Right hindlimb (tissue), 1 donor: ENCODE data around the gene SMG5.

Source experiments
- DNase-seq: peaks from one replicate; pipeline ENCODE4 v3.0.0-alpha.2; 2018

SMG5 gene

GRCh38 chr1:156213644-156213966 lies 69.0 kb downstream of the SMG5 start:
- no peak for DNase-seq

DNA sequence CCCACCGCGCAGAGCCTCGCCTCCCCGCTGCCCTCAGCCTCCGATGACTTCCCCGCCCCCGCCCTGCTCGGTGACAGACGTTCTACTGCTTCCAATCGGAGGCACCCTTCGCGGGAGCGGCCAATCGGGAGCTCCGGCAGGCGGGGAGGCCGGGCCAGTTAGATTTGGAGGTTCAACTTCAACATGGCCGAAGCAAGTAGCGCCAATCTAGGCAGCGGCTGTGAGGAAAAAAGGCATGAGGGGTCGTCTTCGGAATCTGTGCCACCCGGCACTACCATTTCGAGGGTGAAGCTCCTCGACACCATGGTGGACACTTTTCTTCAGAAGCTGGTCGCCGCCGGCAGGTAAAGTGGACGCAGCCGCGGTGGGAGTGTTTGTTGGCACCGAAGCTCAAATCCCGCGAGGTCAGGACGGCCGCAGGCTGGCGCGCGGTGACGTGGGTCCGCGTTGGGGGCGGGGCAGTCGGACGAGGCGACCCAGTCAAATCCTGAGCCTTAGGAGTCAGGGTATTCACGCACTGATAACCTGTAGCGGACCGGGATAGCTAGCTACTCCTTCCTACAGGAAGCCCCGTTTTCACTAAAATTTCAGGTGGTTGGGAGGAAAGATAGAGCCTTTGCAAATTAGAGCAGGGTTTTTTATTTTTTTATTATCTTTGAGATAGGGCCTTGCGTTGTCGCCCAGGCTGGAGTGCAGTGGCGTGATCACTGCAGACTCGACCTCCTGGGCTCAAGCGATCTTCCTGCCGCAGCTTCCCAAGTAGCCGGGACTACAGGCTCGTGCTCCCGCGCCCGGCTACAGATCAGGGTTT lies 69.6 kb downstream of the SMG5 start, which contains the start of gene PMF1:
Gene PMF1 (plus strand): TSS at position 175 of the 811 bp plus-strand sequence. CDS start 9 bp downstream, at position 184.
- DNase-seq, result peak; percentile 98

DNA sequence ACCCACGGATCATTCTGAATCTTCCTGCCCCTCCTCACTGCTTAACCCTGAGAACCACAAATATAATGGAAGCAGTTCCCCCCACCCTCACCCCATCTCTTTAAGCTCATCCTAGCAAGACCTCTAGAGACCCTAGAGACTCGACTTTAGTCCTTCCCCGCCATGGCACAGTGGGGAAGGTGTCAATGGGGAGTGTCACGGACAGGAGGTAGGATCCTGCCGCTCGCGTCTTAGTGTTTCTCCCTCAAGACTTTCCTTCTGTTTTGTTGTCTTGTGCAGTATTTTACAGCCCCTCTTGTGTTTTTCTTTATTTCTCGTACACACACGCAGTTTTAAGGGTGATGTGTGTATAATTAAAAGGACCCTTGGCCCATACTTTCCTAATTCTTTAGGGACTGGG lies 70.5 kb downstream of the SMG5 start:
- no peak for DNase-seq

DNA sequence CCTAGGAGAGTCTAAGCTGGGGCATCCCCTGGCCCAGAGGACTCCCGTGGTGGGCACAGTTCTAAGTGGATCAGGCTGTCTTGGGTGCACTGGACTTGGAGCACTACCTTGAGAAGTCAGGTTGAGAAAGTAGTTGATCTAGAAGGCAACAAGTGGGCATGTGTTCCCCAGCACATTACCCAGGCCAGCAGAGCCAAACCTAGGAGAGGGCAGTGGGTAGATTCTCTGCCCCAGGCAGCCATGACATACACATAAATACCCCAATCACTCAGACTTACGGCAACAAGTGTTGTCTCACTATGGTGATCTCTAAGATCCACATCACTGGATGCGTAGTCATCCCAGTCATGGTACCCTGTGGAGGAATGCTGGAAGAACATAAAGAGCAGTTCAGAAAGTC lies 71.4 kb downstream of the SMG5 start:
- no peak for DNase-seq

- DNase-seq, result no peak
Measured at GRCh38 chr1:156204686-156205085, 77.9 kb downstream of the SMG5 start.

- DNase-seq, result no peak
Measured at GRCh38 chr1:156203331-156203730, 79.3 kb downstream of the SMG5 start.

GRCh38 chr1:156200044-156200443 lies 82.6 kb downstream of the SMG5 start:
- DNase-seq, result no peak
